Cerebellar nuclear complex (tissue), 1 donor: ENCODE results near the gene DUSP5.
A peak's percentile ranks its signal among the peaks of the same experiment; 100 is the strongest.
"Not testable (repeated sequence)": the region's sequence is repeated elsewhere in the genome, so short reads cannot be mapped to it uniquely, and the experiment has no call there.

ENCODE experiments used
- DNase-seq, 2 experiments: peaks; one replicate each; lab custom pipeline; 2025; lab: John Stamatoyannopoulos, UW

Gene DUSP5

DNA sequence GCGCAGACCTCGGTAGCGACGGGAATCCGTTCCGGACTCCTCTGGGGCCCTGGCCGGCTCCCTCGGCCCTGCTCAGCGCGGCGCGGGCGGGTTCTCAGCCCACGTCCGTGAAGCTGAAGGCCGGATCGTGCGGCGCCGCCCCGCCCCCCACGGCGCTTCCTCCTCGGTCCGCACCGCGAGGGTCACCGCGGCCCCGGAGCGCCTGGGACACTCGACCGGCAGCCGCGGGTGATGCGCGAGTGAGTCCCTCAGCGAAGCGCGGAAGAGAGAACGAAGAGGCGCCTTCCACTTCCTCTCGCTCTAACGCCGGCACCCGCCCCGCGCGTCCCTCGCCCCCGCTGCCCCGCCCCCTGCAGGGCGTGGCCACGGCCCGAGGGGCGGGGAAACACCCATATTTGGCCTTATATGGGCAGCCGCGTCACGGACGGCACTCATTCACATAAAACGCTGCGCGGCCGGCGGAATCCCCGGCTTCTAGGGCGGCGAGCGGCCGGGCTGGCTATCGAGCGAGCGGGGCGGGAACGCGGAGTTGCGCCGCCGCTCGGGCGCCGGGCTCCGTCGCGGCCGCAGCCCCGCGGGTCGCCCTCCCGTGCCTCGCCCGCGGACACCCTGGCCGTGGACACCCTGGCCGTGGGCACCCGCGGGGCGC is at the start of gene DUSP5:
Gene DUSP5 (plus strand): TSS at position 470 of the 649 bp plus-strand sequence. CDS start 215 bp downstream, outside the sequence.
- DNase-seq: peak; percentile 56 to 84

GRCh38 chr10:110448682-110449418 is 48.9 kb upstream of the DUSP5 start:
- no peak for DNase-seq

GRCh38 chr10:110455446-110455845 is 42.3 kb upstream of the DUSP5 start:
- DNase-seq: no peak

- no peak for DNase-seq
Measured at GRCh38 chr10:110456046-110456445, 41.7 kb upstream of the DUSP5 start.

- no peak for DNase-seq
Measured at GRCh38 chr10:110456523-110457091, 41.1 kb upstream of the DUSP5 start.

DNA sequence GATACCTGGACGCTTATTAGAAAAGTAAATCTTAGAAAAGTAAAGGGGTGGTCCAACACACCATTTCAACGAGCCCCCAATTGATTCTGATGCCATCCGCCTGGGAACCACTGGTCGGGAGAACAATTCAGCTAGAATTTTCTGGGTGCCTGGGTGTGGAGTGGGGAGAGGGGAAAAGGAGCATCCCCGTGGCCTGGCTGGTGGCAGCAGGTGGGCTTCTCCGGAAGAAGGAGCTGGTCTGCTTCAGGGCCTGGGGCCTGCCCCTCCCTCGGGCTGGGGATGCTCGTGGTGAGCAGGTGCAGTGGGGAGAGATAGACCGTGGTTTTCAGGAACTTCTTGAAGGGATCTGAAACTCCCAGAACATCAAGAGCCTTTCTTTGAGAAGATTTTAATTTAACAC is 39.9 kb upstream of the DUSP5 start:
- no peak for DNase-seq

GRCh38 chr10:110458266-110458920 is 39.3 kb upstream of the DUSP5 start:
- no peak for DNase-seq

- no peak for DNase-seq
Measured at GRCh38 chr10:110459600-110459999, 38.1 kb upstream of the DUSP5 start.

DNA sequence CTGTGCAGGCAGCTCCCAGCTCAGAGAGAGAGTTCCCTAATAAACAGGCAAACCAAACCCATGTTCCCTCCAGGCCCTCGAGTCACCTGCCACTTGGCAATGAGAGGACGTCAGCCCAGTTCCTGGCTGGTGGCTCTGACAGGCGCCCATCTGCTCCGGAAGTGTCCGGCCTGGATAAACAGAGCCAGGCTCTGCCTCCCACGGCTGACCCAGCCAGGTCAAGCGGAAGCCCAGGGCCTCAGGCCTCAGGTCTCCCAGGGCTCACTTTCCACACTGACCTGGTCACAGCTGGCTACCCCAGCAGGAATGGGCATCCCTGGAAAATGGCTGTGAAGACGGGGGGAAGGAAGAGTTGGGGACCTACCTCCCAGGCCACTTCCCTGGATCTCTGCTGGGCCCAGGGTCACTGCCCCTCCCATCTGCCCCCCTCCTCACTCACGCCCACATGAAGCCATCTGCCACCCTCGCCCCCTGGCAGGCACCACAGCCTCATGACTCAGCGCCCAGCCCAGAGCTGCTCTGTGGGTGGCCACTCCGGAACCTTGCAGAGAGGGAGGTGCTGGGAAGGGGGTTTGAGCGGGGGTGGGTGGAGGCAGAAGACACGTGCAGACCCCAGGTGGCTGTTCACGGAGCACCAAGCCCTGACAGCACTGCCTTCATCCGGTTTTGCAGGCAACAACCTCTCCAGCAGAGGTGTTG is 37.4 kb upstream of the DUSP5 start:
- DNase-seq: peak; percentile 86 to 96

DNA sequence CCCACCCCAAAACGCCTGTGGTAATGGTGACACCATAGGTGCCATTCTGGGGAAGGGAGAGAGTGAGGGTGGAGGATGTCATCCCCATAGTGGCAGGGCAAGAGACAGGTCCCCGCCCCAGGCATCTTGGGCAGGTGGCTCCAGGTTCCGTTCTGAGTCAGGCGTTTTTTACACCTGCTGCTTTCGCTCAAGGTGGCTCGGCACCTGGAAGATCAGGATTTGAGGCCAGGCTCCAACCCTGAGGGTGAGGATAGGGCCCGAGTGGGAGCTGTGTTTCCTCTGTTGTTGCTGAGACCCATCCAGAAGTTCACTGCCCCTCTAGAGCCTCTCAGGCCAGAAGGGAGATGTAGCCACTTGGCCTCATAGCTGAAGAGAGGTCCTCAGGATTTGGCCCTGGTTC is 36.6 kb upstream of the DUSP5 start:
- no peak for DNase-seq

- no peak for DNase-seq
Measured at GRCh38 chr10:110461530-110461929, 36.2 kb upstream of the DUSP5 start.

DNA sequence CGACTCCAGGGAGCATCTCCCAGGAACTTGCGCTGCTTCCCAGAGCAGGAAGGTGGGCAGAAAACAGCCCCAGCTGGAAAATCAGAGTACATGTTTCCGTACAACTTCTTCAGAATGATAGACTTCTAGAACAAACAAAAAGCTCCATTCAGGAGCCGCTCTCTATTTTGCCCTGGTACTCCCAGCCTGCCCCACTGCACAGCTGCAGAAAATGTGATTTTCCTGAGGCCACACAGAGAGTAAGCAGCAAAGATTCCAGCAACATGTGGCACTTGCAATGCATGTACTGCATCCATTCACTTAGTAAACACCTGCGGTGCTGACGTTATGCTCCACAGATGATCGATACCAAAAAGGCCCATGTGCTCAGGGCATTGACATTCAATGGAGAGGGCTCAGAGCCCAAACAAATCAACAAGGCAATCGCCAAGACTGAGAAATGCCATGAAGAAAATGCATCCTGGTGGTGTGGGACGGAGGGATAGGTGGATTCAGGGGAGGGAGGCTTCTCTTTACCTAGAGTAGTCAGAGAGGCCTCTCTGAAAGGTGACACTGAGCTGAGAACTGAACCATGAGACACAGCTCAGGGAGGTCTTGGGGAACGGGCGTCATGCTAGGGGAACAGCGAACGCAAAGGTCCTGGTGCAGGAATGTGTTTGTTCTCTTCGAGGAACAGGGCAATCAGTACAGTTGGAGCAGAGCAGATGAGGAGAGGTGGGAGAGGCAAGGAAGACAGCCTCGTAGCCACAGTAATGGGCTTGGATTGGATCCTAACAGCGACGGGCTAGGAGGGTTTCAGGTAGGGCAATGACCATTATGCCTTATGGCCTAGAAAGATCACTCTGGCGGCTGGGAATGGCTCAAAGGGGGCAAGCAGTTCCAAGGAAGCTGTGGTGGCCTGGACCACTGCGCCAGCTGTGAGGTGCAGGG is 35.3 kb upstream of the DUSP5 start:
- no peak for DNase-seq

- not testable (repeated sequence) for DNase-seq
Measured at GRCh38 chr10:110468258-110468657, 29.4 kb upstream of the DUSP5 start.

GRCh38 chr10:110470541-110470940 is 27.2 kb upstream of the DUSP5 start:
- not testable (repeated sequence) for DNase-seq

DNA sequence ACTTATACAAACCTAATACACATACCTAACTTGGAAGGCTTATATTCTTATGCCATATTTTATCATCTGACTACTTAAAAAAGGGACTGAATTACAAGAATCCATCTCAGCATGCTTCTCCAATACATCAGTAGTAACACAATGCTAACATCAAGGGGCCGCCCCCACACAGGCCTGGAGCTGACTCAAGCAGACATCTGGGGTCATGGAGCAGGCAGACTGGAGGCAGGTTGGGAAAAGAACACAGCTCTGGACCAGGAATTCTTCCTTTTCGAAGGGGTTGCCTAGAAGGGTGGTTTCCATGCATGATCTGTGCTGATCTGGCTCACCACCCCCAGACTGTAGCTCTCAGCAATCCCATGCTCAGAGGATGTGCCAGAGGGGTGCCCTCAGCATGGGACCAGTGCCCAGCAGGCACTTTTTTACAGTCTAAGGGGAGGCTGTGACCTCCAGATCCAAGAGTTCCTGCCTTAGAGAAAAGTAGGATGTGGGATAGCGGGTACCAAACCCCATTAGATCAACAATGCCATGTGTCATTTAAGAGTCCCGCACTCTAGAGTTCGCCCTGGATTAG is 26.1 kb upstream of the DUSP5 start:
- no peak for DNase-seq

DNA sequence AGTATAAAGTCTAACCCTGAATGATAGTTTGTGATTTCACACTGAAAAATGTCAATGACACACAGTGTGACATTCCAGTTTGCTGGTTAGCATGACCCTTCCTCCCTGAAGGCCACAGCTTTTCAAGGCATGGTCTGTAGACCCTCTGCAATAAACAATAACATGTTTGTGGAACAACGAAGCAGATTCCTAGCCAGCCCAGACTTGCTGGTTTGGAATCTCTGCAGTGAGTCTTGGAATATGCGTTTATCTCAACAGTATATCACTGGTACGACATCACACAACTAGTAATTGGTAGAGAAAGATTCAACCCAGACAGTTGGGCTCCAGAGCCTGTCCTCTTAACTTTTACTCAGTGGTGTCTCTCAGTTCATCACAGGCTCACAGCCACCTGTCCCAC is 23.7 kb upstream of the DUSP5 start:
- no peak for DNase-seq

DNA sequence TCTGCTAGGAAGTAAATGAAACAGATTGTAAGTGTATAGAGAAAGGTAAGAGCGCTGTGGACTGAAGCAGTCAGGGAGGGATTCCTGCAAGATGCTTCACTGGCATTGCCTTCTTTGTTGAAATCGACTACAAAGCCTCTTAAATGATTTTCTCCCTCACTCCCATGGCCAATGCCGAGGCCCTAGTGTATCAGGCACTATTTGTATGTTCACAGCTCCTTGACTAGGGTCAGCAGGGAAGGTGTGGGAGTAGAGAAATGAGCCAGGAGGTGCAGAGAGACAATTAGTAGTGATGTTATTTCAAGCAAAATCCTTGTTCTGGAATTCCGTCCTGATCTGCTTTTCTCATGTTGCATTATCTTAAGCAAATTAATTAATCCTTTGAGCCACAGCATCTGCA is 22.9 kb upstream of the DUSP5 start:
- DNase-seq: no peak

DNA sequence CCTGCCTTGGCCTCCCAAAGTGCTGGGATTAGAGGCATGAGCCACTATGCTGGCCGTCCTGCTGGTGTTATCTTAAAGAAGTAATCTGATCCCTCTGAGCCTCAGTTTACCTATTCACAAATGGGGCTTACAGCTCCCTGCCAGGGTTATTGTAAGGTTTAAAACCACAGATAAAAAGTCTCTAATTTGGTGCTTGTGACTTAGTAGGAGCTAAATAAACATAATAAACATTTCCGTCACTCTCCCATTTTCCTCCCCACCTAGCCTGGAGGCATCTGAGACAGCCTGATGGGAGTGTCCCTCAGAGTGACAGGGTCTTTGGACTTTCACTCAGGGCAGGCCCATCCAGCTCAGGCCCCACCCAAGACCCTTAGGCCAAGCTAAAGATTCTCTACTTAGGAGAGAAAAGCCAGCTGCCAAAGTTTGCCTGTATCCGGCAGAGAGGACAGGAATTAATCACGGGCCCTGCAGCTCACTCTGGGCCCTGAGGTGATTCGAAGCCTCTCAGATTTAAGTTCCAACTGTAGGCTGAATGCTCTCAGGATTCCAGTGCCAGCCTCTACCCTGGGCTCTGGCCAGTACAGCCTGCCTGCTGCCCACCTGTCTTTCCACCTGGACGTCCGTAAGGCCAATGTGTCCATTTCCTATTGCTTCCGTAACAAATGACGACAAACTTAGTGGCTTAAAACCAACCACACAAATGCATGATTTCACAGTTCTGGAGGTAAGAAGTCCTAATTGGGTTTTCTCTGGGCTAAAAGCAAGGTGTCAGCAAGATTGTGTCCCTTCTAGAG is 21.8 kb upstream of the DUSP5 start:
- peak; percentile 24 to 51 for DNase-seq

DNA sequence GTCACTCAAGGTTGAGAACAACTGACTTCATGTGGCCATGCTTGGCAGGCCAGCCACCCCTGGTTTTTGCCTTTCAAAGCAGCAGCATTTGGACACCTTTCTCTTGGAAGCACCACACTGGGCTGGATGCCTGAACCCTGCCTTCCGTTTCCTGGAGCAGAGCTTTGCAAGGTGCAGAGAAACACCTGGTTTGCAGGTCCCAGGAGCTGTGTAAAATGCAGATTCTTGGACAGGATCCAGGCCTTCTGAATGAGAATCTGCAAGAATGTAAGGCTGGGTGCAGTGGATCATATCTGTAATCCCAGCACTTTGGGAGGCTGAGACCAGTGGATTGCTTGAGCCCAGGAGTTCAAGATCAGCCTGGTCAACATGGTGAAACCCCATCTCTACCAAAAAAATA is 18.0 kb upstream of the DUSP5 start:
- DNase-seq: no peak

- no peak for DNase-seq
Measured at GRCh38 chr10:110480387-110480786, 17.3 kb upstream of the DUSP5 start.
